NCI-H2171 (cell line): ENCODE results near the gene HOXD8.

Experiments
- DNase-seq: peaks from one replicate; lab custom pipeline; 2025; lab: John Stamatoyannopoulos, UW

HOXD8 gene

DNA sequence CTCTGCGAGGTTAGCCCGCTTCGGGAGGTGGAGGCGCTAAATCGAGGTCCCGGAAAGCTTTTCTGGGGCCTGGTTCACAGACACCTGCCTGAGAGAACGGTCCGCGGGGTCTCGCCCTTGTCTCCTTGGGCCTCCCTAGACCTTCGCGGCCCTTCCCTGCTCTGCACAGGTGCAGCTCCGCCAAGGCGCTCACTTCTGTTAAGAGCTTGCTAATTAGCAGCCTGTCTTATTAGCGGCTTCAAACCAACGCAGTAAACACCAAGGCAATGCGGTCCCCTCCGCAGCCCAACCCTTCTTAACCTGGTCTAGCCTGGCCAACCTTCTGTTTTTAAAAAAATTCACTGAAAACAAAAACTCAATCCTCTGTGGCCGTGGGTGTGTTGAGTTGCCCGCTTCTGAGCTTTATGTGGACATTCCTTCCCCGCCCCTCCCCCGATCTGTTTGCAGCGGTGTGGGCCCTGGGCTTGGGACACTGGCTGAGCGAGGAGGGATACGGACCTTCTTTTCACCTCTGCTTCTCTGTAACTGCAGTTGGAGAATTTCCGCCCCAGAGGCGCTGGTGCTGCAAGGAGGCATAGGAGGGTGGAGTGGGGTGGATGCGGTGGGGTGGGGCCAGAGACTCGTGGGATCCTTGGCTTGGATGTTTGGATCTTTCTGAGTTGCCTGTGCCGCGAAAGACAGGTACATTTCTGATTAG lies 18.4 kb downstream of the HOXD8 start:
- DNase-seq: no peak

DNA sequence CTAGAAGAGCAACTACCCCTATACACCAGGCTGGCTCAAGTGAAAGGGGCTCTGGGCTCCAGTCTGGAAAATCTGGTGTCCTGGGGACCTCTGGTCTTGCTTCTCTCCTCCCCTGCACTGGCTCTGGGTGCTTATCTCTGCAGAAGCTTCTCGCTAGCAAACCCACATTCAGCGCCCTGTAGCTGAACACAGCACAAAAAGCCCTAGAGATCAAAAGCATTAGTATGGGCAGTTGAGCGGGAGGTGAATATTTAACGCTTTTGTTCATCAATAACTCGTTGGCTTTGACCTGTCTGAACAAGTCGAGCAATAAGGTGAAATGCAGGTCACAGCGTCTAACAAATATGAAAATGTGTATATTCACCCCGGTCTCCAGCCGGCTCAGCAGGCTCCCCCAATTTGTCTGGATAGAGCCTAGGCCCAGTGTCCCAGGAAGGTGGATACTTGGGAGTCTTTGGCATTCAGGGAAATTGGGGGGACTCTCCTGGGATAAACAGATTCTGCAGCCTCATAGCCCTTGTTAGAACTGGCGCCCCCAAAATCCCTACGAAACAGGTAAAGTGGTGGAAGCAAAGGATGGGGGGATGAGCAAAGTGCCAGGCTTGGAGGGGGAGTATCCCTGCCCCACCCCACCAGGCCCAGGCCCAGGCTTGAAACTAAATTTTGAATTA lies 19.4 kb downstream of the HOXD8 start:
- DNase-seq: no peak

DNA sequence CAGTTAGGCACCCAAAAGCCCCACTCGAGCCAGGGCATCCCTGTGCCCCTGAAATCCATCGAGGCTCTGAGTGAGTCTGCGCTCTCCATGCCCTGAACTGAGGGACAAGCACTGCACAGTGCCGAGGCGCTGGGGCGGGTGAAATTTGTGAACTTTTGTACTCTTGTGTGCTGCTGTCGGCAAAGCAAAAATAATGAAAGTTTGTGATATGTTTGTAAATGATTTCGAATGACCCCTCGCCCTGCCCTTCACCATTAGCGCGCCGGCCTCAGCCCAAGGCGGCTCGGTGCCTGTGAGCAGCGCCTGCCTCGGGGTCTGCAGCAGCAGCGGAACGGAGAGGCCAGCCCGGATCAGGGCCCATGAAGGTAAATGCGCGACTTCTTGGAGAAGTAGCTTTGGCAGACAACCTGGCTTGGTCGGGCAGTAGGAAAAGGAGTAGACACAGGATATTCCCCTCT lies 20.0 kb downstream of the HOXD8 start:
- DNase-seq: no peak

DNA sequence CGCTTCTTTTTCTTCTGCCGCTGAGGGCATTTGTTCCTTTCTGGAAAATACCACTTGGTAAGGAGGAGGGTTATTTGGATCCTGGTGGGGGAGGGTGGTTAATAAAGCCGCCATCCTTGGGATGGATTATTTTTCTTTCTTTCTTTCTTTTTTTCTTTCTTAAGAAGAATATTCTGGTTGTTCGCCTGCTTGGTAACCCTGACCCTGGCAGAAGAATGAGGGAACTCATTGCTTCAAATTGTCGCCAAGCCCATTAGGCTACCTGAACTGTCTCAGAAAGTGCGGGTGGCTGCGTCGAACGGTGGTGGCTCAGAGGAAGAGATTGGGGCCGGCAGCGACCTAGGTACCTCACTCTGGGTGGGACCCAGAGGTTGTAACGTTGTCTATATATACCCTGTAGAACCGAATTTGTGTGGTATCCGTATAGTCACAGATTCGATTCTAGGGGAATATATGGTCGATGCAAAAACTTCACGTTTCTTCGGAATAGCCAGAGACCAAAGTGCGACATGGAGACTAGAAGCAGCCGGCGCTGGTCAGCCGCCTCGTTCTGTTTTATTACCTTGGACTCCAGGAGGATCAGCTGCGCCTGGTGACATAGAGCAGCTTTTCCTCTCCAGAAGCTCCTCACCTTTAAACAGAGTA lies 20.6 kb downstream of the HOXD8 start:
- DNase-seq: no peak

DNA sequence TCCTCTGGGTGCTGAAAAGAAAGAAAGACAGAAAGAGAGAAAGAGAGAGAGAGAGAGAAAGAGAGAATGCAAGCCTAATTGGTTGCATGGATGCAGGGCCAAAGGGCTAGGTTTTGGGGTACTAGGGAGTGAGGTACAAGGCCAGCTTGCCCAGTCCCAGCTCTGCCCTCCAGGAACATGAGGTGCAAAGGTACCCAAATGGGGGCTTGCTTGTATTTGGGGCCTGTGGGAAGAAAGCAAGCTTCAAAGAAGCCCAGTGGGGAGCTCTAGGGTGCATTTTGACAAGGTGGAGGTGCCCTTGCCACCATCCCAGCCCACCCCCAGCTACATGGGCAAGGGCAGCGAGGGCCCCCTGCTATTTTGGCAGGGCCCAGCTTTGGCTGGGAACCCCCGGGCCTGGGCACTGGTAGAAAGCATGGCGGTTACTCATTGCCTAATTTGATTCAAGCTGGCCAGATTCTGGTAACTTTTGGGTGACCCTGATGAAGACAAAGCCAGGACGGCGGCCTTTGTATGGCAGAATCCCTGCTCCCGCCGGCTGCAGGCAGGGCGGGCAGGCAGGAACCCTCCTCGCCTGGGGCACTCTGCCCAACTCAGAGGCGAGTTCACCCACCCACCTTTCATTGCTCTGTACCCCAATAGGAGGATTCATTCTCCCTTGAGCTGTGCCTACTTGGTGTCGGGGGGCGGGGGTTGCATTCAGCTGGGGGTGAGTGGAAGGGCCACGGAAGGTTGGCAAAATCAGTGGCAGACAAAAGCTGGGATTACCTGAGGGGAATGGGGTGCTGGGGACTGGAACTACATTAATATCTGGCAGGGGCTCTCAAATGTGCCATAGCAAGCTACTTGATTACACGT lies 21.3 kb downstream of the HOXD8 start:
- DNase-seq: no peak

DNA sequence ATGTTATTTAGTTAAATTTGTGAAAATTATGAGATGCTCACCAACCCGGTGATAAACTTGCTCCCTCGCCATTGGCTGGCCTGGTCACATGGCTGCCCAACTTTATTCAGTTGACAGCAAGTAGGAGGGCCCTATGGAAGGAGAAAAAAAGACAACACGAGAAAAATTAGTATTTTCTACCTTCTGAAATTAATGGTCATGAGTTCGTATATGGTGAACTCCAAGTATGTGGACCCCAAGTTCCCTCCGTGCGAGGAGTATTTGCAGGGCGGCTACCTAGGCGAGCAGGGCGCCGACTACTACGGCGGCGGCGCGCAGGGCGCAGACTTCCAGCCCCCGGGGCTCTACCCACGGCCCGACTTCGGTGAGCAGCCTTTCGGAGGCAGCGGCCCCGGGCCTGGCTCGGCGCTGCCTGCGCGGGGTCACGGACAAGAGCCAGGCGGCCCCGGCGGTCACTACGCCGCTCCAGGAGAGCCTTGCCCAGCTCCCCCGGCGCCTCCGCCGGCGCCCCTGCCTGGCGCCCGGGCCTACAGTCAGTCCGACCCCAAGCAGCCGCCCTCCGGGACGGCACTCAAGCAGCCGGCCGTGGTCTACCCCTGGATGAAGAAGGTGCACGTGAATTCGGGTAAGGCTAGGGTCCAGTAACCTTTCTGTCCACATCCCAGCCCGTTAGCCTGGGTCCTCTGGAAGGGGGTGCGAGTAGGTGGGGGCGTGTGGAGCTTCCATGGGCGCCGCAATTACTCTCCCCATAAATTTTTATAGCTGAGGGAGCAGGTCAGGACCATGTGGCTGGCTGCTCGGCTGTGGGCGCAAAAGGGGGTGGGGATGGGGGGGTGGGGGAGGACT lies 22.2 kb downstream of the HOXD8 start, which contains the start of gene HOXD4:
TSS of gene HOXD4 (plus strand) at position 109 of the 846 bp plus-strand sequence. CDS start at position 193, 84 bp downstream.
- DNase-seq: no peak

DNA sequence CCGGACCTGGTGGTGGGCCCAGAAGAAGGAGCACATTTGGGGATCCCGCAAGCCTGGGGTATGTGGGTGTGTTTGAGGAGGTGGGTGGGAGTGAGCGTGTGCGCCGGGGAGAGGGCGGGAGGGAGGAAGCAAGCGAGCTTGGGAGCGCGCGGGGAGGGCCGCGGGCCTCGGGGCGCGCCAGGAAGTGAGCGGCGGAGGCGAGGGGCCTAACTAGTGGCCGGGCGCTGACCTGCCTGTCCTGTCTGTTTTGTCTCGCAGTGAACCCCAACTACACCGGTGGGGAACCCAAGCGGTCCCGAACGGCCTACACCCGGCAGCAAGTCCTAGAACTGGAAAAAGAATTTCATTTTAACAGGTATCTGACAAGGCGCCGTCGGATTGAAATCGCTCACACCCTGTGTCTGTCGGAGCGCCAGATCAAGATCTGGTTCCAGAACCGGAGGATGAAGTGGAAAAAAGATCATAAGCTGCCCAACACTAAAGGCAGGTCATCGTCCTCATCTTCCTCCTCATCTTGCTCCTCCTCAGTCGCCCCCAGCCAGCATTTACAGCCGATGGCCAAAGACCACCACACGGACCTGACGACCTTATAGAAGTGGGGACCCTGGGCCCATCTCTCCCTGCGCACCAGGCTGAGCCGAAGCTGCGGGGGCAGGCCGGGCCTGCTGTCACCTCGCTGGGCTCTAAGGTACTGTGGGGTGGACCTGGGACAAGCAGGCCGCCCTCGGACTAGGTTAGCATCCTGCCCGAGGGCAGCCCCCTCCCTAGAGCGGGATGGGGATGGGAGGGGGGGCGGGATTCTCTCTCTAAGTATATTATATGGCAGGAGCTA lies 23.1 kb downstream of the HOXD8 start:
- no peak for DNase-seq

DNA sequence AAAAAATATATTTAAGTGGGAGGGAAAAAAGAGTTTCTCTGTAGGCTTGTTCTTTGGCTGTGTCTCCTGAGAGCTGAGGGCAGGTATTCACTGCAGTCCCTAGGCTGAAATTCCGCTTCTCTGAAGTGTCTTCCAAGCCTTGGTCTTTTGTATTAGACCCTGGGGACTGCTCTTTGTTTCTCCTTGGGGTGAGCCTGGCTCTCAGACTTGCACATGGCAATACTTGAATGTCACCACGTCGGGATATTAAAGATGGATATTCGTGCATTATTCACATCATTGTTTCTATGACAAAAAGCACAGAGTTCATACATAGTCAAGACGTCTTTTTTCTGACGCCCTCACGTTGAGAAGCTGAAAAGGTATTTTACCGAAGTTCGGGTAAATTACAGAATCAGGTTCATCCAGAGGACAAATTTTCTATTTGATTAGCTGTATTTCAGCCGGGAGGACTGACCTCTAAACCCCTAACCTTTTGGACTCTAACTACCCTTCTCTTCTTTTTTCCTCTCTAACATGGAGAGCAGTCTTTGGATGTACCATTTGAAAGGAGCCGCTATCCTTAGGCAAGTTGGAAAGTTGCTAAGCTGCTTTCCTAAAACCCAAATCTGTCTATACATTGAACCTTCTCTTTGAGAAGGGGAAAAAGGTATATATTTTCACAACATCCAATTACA lies 25.2 kb downstream of the HOXD8 start:
- DNase-seq: no peak

DNA sequence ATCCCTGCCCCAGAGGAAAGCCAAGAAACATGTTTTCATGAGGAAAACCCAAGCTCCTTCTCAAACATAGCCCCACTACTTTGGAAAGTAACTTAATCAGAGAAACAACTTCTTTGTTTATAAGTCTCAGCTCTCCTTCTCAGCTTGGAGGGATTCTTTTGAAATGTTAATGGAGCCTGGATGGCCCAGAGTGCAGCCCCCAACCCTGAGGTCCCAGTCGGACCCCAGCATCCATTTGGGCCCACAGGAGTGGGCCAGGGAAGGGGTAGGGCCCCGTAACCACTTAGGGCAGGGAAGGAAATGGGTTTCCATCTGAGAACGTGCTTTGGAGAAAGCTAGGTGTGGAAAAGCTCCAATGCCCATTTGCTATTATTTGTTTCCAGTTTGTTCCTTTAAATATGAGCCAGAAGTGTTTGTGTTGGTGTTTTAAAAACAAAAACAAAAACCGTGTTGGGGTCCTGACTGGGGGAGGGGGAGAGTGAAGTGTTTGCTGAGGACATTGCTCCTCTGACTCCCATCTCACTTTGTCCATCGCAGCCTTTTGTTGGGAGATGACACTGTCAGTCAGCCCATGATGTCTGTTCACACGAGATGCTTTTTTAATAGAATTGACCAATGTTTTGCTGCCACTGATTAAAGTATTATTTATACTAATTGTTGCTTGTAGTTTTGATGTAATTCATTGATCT lies 26.0 kb downstream of the HOXD8 start:
- DNase-seq: no peak

DNA sequence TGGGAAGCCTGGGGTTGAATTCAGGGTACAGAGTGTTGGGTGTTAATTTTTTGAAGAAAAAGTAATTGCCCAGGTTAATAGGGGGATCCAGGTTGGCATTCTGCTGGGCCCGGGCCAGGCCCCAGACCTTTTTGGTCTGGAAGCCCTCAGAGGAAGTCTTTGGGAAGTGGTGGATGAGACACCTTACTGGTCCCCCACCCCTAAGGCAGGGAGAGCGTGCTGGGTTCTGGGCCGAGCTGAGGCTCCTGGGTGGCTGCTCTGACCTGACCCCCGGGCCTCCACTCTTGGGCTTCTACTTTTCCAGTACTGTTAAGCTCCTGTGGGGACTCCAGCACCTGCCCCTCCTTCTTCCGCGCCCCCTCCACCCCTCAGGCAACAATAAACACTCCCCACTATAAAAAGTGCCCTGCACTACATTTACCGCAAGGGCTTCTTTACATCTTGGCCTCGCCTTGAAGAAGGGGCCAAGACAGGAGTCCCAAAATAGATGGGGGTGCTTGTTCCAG lies 26.8 kb downstream of the HOXD8 start:
- no peak for DNase-seq

DNA sequence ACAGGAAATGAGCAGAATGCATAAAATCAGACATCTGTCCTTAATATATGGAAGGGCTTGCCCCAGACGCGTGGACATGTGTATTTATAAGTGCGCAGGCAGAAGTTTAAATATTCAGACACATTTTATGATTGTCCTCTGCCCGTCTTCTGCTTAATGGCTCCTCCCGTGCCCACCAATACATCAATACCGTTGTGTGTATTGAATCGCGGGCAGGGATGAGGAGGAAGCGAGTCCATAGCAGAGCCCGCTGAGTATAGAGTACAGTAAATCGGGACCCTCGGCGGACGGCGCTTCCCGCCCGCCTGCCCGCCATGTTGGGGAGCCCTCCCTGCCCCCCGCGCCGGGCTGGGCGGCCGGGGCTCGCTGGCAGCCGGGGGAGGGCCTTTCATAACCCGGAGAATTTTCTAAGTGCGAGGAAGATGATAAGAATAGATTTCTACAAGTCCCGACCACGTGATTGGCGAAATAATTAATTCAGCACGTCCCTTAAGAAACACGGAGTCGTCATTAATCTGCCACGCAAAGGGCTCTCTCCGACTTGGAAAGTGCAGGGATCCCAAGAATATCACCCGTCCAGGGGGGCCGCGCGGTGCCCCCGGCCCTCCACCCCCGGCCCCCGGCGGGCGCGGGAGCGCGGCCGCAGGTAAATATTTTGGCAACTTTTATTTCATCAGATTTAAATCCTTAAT lies 27.4 kb downstream of the HOXD8 start, which contains the start of gene HOXD3:
TSS of gene HOXD3 (plus strand) at position 501 of the 692 bp plus-strand sequence. CDS start 11,808 bp downstream, outside the sequence.
- no peak for DNase-seq

DNA sequence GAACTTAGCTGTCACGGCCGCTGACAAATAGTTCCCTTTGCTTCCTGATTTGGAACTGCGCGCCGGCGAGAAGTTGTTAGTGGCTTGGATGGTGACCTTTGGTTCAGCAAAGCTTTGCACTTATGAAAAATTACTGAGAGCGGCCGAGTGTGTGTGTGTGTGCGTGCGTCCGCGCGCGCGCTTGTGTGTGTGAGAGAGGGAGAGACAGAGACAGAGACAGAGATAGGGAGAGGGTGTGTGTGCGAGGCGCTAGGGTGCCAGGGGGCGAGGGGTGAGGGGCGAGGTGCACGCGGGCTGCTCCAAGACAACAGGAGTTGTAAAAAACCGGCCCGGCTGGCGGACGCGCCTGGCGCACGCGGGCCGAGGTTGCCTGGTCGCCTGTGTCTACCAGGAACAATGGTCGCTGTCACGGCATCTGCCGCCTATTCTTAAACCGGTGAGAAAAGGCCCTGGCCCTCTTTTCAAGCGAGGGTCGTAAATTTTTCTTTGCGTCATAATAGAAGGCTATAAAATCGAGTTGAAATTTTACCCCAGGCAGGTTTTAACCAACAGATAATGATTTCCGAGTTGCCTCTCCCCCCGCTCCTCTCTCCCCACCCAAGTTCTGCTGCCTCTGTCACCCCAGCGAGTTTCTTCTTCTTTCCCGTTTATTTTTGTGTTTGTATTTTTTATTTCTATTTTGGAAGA lies 28.1 kb downstream of the HOXD8 start:
- DNase-seq: peak; percentile 27

DNA sequence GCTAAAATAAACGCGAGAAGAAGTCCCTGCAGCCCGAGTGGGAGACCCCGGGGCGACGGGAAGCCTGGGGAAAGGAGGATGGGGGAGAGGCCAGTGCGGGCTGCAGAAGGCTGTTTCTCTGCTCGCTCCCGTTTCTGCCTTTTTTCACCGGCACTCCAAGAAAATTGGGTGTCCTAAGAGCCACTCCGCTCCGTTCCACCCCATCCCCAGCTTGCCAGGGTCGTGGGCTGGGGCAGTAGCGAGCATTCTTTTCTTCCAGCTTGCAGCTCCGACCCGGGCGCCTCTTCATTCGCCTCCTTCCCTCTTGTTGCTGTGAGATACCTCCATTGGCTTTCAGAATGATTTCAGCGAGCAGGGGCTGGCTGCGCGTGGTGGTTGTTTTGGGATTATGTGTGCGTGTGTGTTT lies 28.7 kb downstream of the HOXD8 start:
- DNase-seq: peak; percentile 49

DNA sequence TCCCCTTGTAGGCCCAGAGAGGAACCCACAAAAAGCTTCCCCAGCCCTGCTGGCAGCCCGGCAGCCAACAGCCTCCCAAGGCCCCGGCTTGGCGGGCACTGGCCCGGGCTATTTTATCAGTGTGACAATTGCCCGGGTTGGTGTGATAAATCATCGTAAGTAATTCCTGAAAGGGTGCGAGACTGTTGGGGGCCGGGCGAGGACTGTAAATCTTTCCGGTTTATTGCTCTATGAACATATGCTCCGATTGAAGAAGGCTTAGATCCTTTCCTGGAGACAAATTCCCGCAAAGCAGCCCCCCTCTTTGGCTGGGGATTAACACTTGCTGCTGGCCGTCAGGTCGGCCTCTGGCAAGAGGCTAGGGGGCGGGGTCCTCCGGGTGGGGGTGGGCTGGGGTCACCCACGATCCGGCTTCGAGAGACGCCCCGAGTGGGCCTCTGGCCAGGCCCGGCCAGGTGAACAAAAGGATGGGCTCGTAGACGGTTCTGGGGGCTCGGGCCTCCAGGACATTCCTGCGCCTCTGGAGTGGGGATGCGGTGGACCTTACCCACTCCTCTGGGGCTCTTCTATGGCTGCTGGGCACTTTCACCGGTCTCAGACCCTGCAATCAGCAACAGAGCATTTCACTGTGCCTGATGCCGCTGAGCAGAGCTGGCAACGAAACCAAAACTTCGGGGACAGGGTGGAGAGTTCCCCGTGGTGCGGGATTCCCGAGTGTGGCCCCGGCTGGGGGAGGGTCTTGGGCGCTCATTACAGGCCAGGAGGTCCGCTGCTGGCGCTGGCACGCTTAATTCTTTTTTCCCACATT lies 29.6 kb downstream of the HOXD8 start:
- no peak for DNase-seq

DNA sequence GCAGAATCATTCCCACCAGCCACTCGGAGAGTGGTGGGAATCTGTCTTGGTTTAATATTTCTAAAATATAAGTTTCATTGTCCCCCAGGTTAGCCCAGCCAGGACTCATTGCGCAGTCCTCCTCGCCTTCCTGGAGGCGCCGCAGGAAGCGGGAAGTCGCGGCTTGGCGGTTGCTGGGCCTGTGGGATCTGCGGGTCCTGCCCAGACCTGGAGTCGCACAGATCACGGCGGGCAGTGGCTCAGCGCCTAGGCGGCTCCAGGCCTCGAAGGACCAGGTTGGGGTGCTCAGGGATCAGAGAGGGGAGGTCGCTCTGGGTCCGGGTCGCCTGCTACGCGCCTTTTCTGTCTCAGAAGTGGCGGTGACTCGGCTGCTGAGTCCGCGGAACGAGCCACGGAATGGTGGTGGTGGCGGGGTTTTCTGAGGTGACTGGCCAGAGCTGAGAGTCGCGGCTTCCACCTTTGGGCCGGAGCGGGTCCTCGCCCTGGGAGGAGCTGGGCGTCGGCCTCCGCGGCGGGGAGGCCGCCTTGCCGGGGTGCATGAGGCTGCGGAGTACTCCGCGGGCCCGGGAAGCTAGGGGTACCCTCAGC lies 30.3 kb downstream of the HOXD8 start:
- DNase-seq: no peak

DNA sequence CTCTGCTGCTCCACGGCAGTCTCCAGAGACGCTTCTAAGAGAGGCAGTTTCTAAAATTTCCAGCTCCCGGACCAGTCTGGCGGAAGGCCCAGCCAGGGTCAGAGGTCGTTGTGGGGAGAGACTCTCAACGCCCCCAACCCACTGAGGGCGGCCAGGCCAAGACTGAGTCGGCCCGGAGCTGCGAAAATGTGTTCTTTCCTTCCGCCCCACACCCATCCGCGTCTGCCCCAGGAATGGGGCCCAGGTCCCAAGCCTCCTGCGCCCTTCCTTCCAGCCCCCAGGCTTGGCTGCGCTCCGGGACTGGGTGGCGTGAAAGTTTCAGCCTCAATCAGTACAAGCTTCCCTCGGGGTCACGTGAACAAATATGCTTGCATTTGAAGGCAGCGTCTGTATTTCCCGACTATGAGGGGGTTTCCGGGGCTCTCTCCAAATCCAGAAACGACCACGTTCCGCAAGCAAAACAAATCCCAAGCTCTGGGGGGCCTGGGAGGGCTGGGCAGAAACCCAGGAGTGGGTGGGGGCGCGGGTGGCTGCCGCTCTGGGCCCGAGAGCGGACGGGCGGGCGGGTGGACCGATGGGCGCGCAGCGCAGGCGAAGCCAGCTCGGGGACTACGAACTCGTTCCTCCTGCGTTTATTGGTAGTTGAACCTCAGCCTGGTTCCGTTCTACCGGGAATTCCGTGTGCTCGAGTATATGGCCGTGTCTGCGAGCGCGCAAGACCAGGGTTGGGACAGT lies 30.9 kb downstream of the HOXD8 start:
- no peak for DNase-seq
